HL-60/S4 treated with retinoic acid at 250 ng/mL for 4 days and 3 days (cell line): ENCODE results near the gene CEBPG.

ENCODE experiments used
- in situ Hi-C: fragments of 300-500 bp; cut with MboI; formaldehyde crosslinking; loops from 2 replicates; pipeline ENCODE4 v1.7.0; 2022; ENCODE audit warnings: low sequenced_read_pairs

The CEBPG gene

GRCh38 chr19:33381101-33381500 is 7.6 kb downstream of the CEBPG start:
- in situ Hi-C loops = no loop called here

GRCh38 chr19:33382006-33382405 is 8.5 kb downstream of the CEBPG start:
- in situ Hi-C loops = no loop called here

- in situ Hi-C loops = no loop called here
Measured at GRCh38 chr19:33382982-33383381, 9.5 kb downstream of the CEBPG start.

- in situ Hi-C loops = no loop called here
Measured at GRCh38 chr19:33383720-33384292, 10.3 kb downstream of the CEBPG start.

- in situ Hi-C loops = loop anchor here (5.0 kb wide), 1 partner anchor 83 kb away; the partner anchor contains the start of gene CEBPA
Measured at GRCh38 chr19:33384983-33385382, 11.5 kb downstream of the CEBPG start.

GRCh38 chr19:33385956-33386355 is 12.4 kb downstream of the CEBPG start:
- in situ Hi-C loops = loop anchor here (5.0 kb wide), 1 partner anchor 84 kb away; the partner anchor contains the start of gene CEBPA

GRCh38 chr19:33386361-33386858 is 12.9 kb downstream of the CEBPG start:
- in situ Hi-C loops = loop anchor here (5.0 kb wide), 1 partner anchor 84 kb away; the partner anchor contains the start of gene CEBPA

- in situ Hi-C loops = loop anchor here (5.0 kb wide), 1 partner anchor 85 kb away; the partner anchor contains the start of gene CEBPA
Measured at GRCh38 chr19:33387351-33388230, 14.1 kb downstream of the CEBPG start.

- in situ Hi-C loops = loop anchor here (5.0 kb wide), 1 partner anchor 86 kb away; the partner anchor contains the start of gene CEBPA
Measured at GRCh38 chr19:33388231-33388724, 14.8 kb downstream of the CEBPG start.

GRCh38 chr19:33388725-33389420 is 15.4 kb downstream of the CEBPG start:
- in situ Hi-C loops = loop anchor here (5.0 kb wide), 1 partner anchor 87 kb away; the partner anchor contains the start of gene CEBPA

- in situ Hi-C loops = loop anchor here (5.0 kb wide), 1 partner anchor 87 kb away; the partner anchor contains the start of gene CEBPA
Measured at GRCh38 chr19:33389421-33390100, 16.1 kb downstream of the CEBPG start.

GRCh38 chr19:33390101-33390907 is 16.8 kb downstream of the CEBPG start:
- in situ Hi-C loops = no loop called here

GRCh38 chr19:33390908-33391630 is 17.6 kb downstream of the CEBPG start:
- in situ Hi-C loops = no loop called here

GRCh38 chr19:33391631-33392249 is 18.2 kb downstream of the CEBPG start:
- in situ Hi-C loops = no loop called here

- in situ Hi-C loops = no loop called here
Measured at GRCh38 chr19:33392341-33393285, 19.1 kb downstream of the CEBPG start.

GRCh38 chr19:33393286-33394005 is 19.9 kb downstream of the CEBPG start:
- in situ Hi-C loops = no loop called here
